Astrocyte of the hippocampus (primary cell): Measurements from ENCODE around the gene SLC4A2.

Experiments used
- DNase-seq: peaks from one replicate; pipeline ENCODE4 v3.0.0; 2011; ENCODE audit warnings: low read depth, low spot score

The SLC4A2 gene

DNA sequence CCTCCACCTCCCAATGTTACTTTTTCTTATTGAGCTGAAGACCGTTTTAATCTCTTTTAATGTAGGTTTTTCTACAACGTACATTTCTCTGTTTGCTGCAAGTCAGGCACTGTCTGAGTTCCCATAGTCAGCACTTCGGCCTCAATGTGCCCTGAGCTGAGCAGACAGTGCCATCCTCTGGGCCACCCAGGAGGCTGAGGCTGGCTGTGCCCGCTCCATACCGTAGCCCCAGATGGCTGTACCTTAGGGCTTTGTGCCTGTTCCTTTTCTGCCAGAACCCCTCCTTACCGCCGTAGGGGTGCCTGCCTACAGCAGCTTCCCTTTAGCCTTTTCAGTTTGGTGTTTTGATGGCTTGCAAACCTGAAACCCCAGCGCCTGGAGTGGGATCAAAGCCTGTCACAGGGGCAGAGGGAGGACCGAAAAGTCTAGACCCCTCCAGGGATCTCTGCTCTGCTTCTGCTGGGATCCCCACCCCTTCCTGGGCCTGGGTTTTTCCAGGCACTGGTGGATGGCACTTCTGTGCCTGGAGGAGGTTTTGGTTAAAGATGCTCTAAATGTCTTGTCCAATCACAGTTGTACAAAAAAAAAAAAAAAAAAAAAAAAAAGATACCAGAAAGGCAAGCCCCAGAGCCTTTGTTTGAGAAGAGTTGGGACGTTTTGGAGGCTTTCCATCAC, 35.9 kb downstream of the SLC4A2 start:
- no peak for DNase-seq

DNA sequence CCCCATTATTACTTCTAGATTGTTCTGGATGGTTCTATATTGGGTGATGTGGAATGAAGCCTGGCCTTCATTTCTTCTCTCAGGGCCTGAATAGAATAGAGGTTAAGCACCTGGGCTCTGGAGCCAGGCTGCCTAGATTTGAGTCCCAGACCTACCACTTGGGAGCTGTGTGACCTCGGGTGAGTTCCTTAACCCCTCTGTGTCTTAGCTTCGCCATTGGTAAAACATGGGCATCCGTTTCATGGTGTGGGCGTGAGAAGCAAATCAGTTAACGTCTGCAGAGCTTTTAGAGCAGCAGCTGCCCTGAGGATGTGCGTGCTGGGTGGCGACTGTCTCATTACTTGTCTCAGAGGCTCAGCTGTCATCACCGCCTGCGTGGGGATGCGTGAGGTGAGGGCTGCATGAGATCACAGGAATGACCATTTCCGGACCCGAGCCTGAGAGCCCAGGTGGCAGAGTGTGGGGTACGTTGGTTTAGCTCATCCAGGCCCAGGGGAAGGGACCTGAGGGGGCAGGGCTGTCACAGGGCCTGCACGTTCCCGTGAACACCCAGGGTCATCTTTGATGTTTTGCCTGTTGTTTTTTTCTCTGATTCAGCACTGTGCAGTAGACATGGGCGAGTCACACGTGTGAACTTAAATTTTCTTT, 36.6 kb downstream of the SLC4A2 start:
- no peak for DNase-seq

DNA sequence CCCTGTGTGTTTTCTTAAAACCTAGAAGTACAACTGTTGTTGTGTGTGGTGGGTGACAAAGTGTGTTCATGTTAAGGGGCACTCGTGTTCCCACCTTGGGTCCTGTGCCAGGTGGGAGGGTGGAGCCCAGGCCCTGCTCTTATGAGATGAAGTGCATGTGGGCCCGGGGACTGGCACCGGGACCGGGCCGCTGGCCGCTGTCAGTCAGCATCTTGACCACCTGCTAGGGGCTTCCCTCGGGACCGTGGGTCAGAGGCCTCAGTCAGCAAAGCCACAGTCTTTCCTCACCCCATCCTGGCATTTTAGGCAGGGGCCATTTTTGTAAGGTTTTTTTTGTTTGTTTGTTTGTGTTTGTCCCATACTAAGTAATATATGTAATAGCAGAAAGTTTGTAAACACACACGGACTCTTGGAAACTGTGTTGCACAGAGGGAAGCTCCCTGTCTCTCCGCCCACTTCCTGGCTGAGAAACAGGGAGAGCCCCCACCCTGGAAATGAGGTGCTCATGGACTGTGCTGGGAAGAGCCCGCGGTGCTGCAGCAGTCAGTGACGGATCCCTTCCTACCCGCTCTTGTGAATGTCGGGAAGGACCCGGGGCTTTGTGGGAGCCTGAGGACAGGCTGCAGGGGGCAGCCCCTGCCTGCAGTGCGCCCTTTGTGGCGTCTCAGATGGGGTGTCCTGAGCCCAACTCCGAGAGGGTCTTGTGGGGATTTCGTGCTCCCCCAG, 40.3 kb downstream of the SLC4A2 start:
- no peak for DNase-seq

DNA sequence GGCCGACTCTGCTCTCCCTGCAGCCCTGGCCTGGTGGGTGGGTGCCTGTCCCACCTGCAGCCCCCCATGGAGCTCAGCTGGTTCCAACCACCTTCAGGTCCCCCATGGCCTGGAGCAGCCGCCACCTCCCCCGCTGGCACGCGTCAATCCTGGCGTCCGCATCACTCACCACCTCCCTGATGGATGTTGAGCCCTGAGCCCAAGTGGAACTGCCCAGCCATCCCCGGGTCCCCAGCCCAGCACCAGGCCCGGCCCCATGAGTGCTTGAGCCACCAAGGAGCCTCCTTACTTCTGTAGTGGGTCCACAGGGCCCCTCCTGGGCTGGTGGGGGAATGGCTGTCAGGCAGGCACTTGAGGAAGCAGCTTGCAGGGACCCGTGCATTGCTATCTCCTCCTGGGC, 41.5 kb downstream of the SLC4A2 start:
- DNase-seq: no peak

DNA sequence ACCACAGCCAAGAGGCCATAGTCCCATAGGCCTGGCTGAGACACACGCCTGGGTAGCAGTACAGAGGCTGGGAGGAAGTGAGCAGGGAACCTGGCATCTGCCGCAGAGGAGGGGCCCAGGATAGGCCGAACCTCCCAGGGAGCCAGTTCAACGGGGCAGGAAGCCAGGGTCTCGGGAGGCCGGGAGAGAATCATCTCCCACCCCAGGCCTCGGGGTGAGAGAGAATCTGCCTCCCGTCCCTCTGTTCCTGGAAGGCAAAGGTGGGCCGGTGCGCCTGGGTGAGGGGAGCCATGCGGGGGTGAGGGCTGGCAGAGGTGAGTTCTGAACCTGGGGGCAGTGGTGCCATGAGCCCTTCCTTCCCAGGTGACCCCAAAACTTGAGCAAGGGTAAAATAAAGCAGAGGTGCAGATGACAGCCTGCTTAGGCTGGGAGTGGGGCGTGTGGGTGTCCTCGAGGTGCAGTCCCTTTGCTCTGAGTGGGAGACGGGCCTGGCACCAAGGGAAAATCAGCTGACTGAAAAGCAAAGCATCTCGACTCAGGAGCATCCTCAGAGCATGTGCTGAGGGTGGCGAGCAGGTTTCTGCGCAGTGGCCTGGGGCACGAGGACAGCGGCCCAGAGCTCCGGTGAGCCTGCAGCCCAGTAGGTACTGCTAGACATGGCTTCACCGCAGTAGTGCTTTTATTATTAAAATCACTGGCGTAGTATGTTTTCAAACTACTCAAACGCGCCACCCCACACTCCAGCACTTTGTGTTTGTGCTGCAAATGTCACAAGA, 42.4 kb downstream of the SLC4A2 start:
- no peak for DNase-seq

DNA sequence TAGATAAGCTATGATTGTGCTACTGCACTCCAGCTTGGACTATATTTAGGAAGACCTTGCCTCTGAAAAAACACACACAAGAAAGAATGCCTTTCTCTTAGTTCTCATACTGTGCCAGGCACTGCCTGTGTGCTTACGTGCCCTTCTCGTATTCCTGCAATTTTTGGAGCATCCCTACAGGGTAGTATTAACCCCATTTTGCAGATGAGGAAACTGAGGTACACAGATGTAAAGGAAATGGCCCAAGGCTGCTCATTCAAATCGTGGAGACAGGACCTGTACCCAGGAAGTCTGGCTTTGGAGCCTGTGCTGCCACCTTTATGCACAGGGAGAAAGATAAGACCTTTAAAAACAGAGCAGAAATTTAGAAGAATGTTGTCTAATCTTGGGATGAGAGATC, 43.6 kb downstream of the SLC4A2 start:
- no peak for DNase-seq

DNA sequence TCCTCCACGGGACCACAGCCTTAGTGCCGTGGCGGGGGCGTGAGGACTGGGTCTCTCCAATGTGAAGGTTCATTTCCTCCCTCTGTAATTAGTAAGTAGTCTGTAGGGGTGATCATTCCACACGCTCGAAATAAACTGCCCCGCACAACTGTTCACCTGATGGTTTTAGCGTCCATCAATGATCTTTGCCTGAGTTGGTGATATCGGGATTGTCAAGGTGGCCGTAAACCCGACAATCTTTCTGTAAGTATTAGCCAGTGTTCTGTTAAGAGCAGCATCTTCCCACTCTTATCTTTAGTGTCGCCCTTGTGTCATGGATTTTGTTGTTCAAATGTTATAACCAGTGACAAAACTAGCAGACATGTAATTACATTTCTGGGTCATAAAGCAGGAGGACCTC, 44.6 kb downstream of the SLC4A2 start:
- no peak for DNase-seq

DNA sequence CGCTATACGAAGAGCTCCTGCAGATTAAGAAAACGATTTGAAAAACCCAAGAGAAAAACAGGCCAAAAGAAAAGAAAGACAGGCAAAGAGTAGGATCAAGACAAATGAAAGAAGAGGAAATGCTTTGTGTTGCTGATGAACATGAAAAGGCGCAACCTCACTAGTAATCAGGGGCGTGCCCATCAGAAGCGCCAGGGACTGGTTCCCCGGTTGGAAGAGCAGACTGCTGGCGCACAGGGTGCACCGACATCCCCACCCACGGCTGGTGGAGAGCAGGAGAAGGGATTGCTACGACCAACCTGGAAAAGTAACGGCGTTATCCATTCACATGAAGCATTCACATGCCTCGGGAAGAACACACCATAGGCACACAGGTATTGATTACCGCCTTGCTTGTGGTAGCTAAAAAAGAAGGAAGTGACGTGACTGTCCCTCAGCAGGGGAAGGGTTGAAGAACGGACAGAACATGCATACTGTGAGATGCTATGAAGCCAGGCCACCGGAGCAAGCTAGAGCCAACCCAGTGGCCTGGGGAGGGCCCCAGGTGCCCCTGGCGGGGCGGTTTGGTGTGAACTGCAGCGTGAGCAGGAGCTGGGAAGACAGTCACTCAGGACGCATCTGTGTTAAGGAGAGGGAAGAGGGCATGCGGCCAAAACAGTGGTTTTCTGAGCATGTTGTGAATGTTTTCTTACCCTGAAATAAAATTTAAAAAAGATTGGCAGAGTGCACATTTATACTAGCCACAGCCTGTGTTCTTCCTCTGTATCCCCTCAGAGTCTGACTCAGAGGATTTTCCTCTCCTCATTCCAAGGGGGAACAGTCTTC, 45.2 kb downstream of the SLC4A2 start:
- DNase-seq: peak; percentile 90

DNA sequence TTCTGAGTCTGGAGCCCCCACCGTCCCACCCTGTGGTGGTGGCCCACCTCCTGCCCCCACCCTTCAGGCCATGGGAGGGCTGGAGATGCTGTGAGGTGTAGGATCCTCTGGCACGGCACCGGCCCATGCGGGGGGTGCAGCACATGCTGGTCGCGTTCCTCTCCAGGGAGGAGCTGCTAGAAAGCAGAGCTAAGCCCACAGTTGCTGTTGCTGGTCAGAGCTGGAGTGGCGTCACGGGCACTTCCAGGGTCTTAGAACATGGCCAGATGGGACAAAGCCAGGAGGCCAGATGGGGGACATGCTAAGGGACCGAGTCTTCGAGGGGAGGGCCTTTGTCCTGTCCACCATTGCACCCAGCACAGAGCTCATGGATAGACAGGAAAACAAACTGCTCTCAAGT, 48.5 kb downstream of the SLC4A2 start:
- DNase-seq: no peak

DNA sequence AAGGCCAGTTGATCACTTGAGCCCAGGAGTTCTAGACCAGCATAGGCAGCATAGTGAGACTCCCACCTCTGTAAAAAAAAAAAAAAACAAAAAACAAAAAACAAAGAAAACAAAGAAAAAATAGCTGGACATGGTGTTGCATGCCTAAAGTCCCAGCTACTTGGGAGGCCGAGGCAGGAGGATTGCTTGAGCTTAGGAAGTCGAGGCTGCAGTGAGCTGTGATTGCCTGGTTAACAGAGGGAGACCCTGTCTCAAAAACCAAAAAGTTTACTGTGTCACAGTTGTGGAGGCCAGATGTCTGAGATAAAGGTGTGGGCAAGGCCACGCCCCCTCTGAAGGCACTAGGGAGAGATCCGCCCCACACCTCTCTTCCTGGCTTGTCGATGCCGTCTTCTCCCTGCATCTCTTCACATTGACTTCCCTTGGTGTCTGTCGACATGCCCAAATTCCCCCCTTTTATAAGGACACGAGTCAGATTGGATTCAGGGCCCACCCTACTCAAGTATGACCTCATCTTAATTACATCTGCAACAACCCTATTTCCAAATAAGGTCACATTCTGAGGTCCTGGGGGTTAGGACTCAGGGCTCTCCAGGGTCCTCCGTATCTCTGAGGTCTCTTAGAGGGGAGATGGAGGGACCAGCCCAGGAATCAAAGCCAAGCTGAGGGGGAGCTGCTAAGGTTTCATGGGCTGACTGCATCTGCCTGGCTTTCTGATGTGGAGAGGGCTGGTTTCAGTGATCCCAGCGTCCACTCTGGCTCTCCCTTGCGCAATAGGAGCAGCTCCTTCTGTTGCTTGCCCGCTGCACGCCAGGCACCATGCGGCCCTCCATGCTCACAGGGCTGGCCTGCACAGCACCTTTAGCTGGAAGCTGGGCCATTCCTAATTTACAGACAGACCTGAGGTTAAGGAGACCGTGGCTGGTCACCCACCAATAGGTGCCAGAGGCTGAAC, 50.0 kb downstream of the SLC4A2 start:
- no peak for DNase-seq

DNA sequence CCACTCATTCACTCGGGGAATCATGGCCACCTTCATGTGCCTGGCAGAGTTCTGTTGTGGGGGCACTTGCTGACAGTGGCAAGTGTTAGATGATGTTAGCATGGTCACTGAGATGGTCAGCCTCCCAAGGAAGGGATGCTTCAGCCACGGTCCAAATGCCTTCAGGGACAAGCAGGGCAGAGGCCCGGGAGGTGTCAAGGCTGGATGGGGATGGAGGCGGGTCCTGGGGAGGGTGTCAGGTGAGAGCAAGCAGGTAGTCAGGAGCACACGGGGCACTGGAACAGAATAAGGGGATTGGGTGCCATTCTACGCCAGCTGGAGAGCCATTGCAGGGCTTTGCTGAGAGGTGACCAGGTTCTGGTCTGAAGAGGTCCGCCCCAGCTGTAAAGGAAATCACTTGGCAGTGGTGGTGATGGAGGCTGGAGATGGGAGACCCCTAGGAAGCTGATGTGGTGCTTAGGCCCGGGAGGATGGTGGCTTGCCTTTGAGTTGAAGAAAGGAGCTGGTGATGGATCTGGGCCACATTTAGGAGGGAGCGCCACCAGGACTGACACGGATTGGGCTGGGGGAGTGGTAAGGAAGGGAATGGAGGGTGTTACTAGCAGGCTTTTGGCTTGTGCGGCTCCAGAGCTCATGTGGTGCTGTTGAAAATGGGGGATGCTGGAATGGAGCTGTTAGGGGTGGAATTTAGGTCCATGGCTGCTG, 51.0 kb downstream of the SLC4A2 start:
- DNase-seq: no peak

DNA sequence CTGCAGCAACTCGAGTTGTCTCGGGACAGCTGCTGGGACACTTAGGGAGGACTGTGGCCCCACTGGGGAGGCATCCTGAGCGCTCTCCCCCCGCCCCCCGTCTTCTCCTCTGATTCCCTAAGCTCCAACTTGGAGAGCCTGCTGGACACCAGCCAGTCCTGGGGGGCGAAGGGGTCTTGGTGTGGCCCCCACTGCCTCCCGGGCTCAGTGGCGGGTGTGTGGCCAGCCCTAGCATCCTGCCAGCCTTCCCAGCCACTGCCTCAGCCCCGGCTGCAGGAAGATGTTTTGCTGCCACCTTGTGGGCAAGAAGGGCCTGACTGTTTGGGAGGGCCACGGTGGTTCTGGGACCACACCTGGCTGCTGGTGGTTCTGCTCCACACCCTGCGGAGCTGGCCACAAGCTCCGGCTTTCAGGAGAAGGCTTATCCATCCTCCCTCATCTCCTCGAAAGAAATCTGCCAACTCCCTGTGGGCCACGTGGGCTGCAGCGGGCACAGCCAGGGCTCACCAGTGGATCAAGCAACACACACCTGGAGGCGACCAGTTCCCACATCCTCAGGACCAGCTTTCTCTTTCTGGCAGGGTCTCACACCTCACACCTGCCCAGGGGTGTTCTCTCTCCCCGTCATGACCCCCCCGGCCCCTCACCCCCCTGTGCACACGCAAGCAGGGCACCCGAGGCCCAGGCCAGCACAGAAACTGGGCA, 51.7 kb downstream of the SLC4A2 start:
- DNase-seq: peak; percentile 90

DNA sequence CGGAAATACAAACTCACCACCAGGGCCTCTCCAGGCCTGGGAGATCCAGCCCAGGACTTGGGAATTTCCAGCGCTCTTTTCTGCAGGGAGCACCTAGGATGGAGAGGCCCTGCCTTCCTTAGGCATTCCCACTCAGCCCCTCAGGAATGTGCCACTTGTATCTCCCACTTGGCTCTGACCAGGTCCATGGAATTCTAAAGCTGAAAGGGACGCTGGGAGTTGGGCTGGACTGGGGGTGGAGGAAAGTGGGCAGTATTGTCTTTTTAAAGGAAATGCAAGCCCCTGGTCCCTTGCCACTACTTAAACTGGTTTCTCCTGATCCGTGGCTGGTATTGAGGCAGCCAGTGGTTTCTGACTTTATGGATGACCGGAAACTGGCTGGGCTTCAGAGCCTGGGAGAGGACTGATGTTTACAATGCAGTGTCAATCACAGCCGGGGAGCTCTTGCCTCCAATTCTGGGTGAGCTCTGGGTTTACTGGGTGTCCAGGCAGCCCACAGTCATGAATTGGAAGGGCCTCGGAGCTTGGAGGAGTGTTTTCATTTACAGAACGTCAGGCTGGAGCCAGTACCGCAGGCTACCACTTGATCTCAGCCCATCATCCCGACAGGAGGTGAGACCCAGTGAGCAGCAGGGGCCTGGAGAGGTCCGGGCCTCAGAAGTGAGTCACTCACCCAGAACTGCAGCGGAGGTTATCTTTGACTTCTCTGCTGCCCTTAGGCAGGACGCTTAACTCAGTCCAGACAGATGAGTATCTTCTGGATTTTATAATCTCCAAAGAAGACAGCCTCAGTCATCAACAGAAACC, 54.2 kb downstream of the SLC4A2 start:
- DNase-seq: peak; percentile 95

DNA sequence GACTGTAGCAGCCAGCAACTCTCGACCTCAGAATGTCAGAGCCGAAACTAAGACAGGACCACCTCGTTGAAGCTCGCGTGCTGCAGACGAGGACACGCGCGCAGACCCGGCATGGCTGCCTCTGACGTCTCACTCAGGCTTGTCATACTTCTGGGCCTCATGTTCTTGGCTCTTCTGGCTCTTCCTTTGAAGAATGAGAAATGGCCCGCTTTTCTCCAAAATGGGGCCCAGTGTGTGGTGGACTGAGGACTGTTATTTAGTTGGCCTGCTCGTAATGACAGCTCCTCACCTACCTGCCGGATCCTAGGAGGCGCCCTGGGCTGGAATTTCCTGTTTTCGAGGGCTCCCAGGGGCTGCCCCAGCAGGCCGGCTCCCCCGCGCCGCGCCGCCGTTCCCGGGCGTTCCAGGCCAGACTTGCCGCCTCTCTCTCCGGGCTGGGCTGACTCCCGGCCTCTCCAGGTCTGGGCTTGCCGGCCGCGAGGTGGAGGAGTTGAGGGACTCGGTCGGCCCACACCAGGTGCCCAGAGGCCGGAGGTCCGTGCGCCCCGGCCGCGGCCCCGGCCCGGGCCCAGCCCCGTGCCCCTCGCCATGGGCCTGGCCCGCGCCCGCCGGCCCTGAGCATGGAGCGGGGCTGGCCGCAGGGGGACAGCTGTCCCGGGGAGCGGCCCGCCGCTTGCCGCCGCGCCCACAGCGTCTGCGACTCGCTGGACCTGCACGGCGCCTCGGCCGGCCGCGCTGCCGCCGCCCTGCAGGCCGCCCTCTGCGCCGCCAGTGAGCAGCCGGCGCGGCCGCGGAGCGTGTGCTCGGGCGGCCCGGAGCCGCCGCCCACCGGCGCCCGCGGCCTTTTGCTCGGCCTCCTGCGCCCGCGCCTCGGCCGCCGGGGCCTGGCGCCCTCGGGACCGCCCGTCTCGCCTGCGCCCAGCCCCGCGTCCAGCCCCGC, 55.0 kb downstream of the SLC4A2 start:
- DNase-seq: peak; percentile 59

DNA sequence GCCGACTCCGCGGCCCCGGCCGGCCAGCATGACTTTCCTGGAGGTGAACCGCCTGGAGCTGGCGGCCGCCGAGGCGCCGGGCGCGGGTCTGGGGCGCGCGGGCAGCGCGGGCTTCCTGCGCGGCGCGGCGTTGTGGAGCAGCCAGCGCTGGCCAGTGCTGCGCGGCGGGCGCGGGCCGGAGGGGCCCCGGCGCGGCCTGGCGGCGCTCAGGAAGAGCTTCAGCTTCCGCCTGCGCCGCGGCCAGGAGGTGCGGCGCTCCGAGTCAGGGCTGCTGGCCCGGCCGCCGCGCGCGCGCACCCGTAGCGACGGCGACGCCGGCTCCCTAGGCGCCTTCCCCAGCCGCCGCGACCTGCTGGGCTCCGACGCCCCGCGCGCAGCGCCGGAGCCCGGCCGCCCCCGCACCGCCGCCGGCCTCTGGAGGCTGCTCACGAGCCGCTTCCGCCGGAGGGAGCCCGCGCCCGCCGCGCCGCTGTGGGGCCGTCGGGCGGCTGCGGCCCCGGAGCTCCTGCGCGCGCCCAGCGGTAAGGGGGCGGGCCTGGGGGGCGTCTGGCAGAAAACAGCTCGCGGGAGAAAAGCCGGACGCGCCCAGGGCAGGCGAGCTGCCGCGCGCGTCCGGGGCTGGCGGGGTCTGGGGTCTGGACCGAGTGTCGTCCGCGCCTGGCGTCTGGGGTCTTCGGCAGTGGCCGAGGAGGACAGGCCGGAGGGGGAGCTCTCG, 55.9 kb downstream of the SLC4A2 start:
- DNase-seq: peak; percentile 70

DNA sequence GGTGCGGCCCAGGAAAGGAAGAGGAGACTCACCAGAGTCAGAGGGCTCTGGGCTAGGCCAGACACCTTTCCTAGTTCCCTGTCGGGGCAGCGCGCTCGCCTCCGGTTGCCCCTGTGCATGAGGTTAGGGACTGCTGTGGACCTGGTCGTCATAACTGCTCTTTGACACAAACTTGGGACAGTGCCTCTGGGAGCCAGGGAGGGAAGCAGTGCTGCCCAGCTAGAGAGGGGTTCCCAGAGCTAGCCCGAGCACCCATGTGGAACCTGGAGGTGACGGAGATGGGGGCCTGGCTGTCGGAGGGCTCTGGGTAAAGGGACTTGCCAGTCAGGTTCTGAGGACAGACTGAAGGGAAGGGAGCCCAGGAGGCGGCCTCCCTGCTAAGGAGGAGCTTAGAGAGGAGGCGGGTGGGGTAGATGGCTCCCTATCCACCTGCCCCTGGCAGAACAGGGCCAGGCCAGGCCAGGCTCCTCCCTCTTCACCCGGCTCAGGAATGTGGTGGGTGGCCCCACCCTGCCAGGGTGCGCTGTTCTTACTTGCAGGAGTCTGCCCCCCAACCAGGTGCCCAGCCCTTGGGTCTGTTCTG, 56.5 kb downstream of the SLC4A2 start:
- DNase-seq: peak; percentile 41
